ENCODE measurements around the gene ADGRB2. TPM values are rescaled to one million over a fixed set of nuclear protein-coding genes. Genes with fewer than 3 reads are reported as not detected.

The ADGRB2 gene
- total RNA-seq, 6 donors from 2014 or later, result 0.34 to 1.9 (median 1.1) TPM

GRCh38 chr1:31784356-31785019, 20.3 kb upstream of the ADGRB2 start:
- H3K4me3 ChIP-seq, result no peak overlapping the region
- no peaks in the 10 kb centered on the region for H3K9me3 ChIP-seq
- ATAC-seq (ENCODE audit: low FRiP score in 2 of 2) (no peak), DNase-seq (no peak)
- peaks cover 5 to 26% (median 21%) of the 10 kb centered on the region in 4 donors for H3K4me1 ChIP-seq
- WGBS, 2 donors, result 90% methylated on average over 4 of the region's 4 CpGs
- no peak for TF ChIP-seq POLR2AphosphoS5 (IDR thresholded peaks at IDR 0.05)
- TF ChIP-seq EP300 (IDR thresholded peaks at IDR 0.05), result no peak
- TF ChIP-seq CTCF (IDR thresholded peaks at IDR 0.05), result no peak
- TF ChIP-seq POLR2A (IDR thresholded peaks at IDR 0.05), result no peak
- H3K27me3 ChIP-seq, result no peaks in the 10 kb centered on the region
- no peak overlapping the region for H3K27ac ChIP-seq
- no peaks in the 10 kb centered on the region for H3K36me3 ChIP-seq

- Histone ChIP-seq H3K27me3 (no peaks in the 10 kb centered on the region), H3K4me1 (peaks cover 3 to 21% (median 16%) of the 10 kb centered on the region in 4 donors), H3K36me3 (no peaks in the 10 kb centered on the region), H3K4me3 (no peak overlapping the region), H3K27ac (no peak overlapping the region), H3K9me3 (no peaks in the 10 kb centered on the region)
- no peak for TF ChIP-seq CTCF (IDR thresholded peaks at IDR 0.05)
- no peak for TF ChIP-seq EP300 (IDR thresholded peaks at IDR 0.05)
- ATAC-seq (ENCODE audit: low FRiP score in 2 of 2) (no peak), DNase-seq (no peak)
- WGBS, 2 donors, result 93 to 100% methylated on average over 3 of the region's 3 CpGs
Observed at GRCh38 chr1:31783846-31784245, 19.7 kb upstream of the ADGRB2 start.

- TF ChIP-seq POLR2A (IDR thresholded peaks at IDR 0.05) (no peak), POLR2AphosphoS5 (IDR thresholded peaks at IDR 0.05) (no peak), CTCF (IDR thresholded peaks at IDR 0.05) (no peak), EP300 (IDR thresholded peaks at IDR 0.05) (no peak)
- no peak for DNase-seq
- no peaks in the 10 kb centered on the region for H3K36me3 ChIP-seq
- no peaks in the 10 kb centered on the region for H3K27me3 ChIP-seq
- no peak for ATAC-seq (ENCODE audit: low FRiP score in 2 of 2)
- no peak overlapping the region for H3K4me3 ChIP-seq
- WGBS, 2 donors, result 54 to 55% methylated on average over 12 of the region's 12 CpGs
- H3K9me3 ChIP-seq, result no peaks in the 10 kb centered on the region
- peaks cover 0 to 18% (median 14%) of the 10 kb centered on the region in 4 donors for H3K4me1 ChIP-seq
- H3K27ac ChIP-seq, result peak overlapping the region in 1 of 4 donors; percentile 42
Observed at GRCh38 chr1:31782421-31783410, 18.6 kb upstream of the ADGRB2 start.

GRCh38 chr1:31781756-31782371, 17.7 kb upstream of the ADGRB2 start:
- H3K27ac ChIP-seq, result peak overlapping the region in 1 of 4 donors; percentile 42
- H3K27me3 ChIP-seq, result no peaks in the 10 kb centered on the region
- H3K36me3 ChIP-seq, result no peaks in the 10 kb centered on the region
- H3K4me3 ChIP-seq, result no peak overlapping the region
- TF ChIP-seq EP300 (IDR thresholded peaks at IDR 0.05) (no peak), POLR2AphosphoS5 (IDR thresholded peaks at IDR 0.05) (no peak), POLR2A (IDR thresholded peaks at IDR 0.05) (no peak), CTCF (IDR thresholded peaks at IDR 0.05) (no peak)
- ATAC-seq (ENCODE audit: low FRiP score in 2 of 2) (peak in 1 of 2 donors; percentile 42), DNase-seq (peak in 1 of 2 donors; percentile 50)
- WGBS, 2 donors, result 69% methylated on average over 7 to 15 of the region's 18 CpGs
- H3K4me1 ChIP-seq, result peaks cover 0 to 18% (median 14%) of the 10 kb centered on the region in 4 donors
- no peaks in the 10 kb centered on the region for H3K9me3 ChIP-seq

Data from upper lobe of left lung (tissue), 6 donors.